Osteoblast (primary cell): ENCODE data around the gene AUTS2. TPM values are rescaled to one million over a fixed set of nuclear protein-coding genes. Genes with fewer than 3 reads are reported as not detected.

Source experiments
- DNase-seq: peaks from one replicate; pipeline ENCODE4 v3.0.0; 2011; ENCODE audit warnings: low spot score, mixed read lengths; ENCODE audit not compliant: insufficient read length; ENCODE audit errors: missing footprints
- H2AFZ ChIP-seq: 2 replicates; pipeline ENCODE4 v1.6.0; 2011; ENCODE audit warnings: mild to moderate bottlenecking, low read length
- H3K27ac ChIP-seq: 2 replicates; pipeline ENCODE4 v1.5.1; 2011; ENCODE audit warnings: mild to moderate bottlenecking, low read depth, low read length, moderate library complexity
- H3K27me3 ChIP-seq: 2 replicates; pipeline ENCODE4 v1.6.0; 2012; ENCODE audit warnings: mild to moderate bottlenecking, control low read depth, inconsistent platforms, low read length, moderate library complexity; ENCODE audit not compliant: insufficient read depth
- H3K36me3 ChIP-seq: 2 replicates; pipeline ENCODE4 v1.5.1; 2011; ENCODE audit warnings: mild to moderate bottlenecking, low read length, control low read depth, moderate library complexity; ENCODE audit not compliant: insufficient read depth
- H3K4me1 ChIP-seq: 2 replicates; pipeline ENCODE4 v1.5.1; 2011; ENCODE audit warnings: mild to moderate bottlenecking, low read length, control low read depth, moderate library complexity; ENCODE audit not compliant: insufficient read depth
- H3K4me2 ChIP-seq: 2 replicates; pipeline ENCODE4 v1.6.0; 2011; ENCODE audit warnings: mild to moderate bottlenecking, low read length; ENCODE audit not compliant: insufficient read depth
- H3K4me3 ChIP-seq: fragments of 200-600 bp; sonication (generic); 3 replicates; pipeline ENCODE4 v1.5.1; 2012; ENCODE audit warnings: mild to moderate bottlenecking, low read length, inconsistent platforms; ENCODE audit not compliant: insufficient read depth
- H3K79me2 ChIP-seq: 2 replicates; pipeline ENCODE4 v1.6.0; 2012; ENCODE audit warnings: mild to moderate bottlenecking, low read length, control low read depth, inconsistent platforms; ENCODE audit not compliant: insufficient read depth
- H3K9me3 ChIP-seq: 2 replicates; pipeline ENCODE4 v1.5.1; 2011; ENCODE audit warnings: low read depth, low read length, control low read depth
- H4K20me1 ChIP-seq: 2 replicates; pipeline ENCODE4 v1.6.0; 2012; ENCODE audit warnings: mild to moderate bottlenecking, low read length, control low read depth; ENCODE audit not compliant: insufficient read depth
- total RNA-seq: library from RNA; depleted of rRNA; stranded (reverse); fragments of >200 nt; gene quantifications from 2 replicates; pipeline ENCODE4 v1.2.3, GENCODE V29; 2012
- TF ChIP-seq, protein P1 (sequence below): IDR thresholded peaks from 2 replicates; pipeline ENCODE4 v1.5.1; 2011; ENCODE audit warnings: mild to moderate bottlenecking, low read depth, low read length, moderate library complexity; ENCODE audit errors: extremely low read depth

Gene AUTS2
- total RNA-seq, 1 donor, result 15.2 TPM

DNA sequence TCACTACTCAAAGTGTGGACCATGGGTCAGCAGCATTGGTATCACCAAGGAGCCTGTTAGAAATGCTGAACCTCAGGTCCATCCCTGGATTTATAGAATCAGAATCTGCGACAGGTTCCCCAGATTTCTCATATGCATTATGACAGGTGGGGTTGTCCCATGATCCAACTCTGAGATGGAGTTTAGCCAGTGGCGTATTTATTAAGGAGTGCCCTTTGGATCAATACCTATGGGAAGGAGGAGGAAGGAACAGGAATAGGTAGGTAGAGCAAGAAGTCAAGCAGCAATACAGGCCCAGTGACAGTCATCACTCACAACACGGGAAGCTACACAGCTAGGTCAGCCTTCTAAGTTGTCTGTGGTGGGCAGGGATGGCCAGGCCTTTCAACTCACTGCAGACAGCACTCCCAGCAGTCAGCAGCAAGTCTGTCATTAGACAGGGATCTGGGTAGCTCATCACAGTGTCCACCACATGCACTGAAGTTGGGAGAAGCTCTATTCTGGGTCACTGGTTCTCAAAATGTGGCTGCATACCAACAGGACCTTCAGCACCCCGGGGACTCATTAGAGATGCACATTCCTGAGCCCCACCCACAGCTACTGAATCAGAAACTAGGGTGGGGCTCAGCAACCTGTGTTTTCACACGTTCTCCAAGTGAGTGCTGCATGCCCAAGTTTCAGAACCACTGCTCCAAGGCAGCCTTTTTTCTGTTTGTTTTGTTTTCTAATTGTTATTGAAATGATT lies 1001.3 kb downstream of the AUTS2 start:
- TF ChIP-seq, protein P1, sequence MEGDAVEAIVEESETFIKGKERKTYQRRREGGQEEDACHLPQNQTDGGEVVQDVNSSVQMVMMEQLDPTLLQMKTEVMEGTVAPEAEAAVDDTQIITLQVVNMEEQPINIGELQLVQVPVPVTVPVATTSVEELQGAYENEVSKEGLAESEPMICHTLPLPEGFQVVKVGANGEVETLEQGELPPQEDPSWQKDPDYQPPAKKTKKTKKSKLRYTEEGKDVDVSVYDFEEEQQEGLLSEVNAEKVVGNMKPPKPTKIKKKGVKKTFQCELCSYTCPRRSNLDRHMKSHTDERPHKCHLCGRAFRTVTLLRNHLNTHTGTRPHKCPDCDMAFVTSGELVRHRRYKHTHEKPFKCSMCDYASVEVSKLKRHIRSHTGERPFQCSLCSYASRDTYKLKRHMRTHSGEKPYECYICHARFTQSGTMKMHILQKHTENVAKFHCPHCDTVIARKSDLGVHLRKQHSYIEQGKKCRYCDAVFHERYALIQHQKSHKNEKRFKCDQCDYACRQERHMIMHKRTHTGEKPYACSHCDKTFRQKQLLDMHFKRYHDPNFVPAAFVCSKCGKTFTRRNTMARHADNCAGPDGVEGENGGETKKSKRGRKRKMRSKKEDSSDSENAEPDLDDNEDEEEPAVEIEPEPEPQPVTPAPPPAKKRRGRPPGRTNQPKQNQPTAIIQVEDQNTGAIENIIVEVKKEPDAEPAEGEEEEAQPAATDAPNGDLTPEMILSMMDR, result no peak
- H2AFZ ChIP-seq, result no peak overlapping the region
- no peak overlapping the region for H3K4me2 ChIP-seq

GRCh38 chr7:70600993-70601392 lies 1002.7 kb downstream of the AUTS2 start:
- Histone ChIP-seq H3K79me2 (no peaks in the 10 kb centered on the region), H4K20me1 (no peaks in the 10 kb centered on the region), H2AFZ (no peak overlapping the region), H3K27me3 (peaks cover 10% of the 10 kb centered on the region), H3K4me2 (no peak overlapping the region), H3K9me3 (no peaks in the 10 kb centered on the region), H3K4me3 (no peak overlapping the region), H3K4me1 (no peaks in the 10 kb centered on the region), H3K36me3 (no peaks in the 10 kb centered on the region), H3K27ac (no peak overlapping the region)
- TF ChIP-seq, protein P1, result no peak
- no peak for DNase-seq

More for the DNA sequence above, 1001.3 kb downstream of the AUTS2 start:
- Histone ChIP-seq H3K27me3 (peaks cover 10% of the 10 kb centered on the region), H4K20me1 (no peaks in the 10 kb centered on the region), H3K79me2 (no peaks in the 10 kb centered on the region), H3K27ac (no peak overlapping the region), H3K4me1 (no peaks in the 10 kb centered on the region), H3K9me3 (no peaks in the 10 kb centered on the region), H3K4me3 (no peak overlapping the region), H3K36me3 (no peaks in the 10 kb centered on the region)
- DNase-seq, result no peak

DNA sequence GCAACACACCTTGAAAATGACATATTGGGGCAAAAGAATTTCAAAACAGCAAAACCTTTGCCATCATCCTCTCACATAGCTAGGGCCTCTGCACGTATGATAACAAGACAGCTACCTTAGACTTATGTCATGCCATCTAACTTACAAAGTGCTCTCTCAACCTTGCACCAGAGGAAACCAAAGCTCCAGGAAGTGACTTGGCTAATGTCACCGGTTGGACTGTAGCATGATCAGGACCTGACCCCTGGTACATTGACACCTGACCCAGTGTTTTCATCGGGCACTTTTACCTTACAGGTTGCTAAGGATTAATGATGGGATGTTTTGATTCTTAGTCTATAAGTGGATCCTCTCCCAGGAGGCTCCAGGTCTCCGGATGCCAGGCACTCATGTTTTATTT lies 1003.8 kb downstream of the AUTS2 start:
- H3K4me1 ChIP-seq, result no peaks in the 10 kb centered on the region
- TF ChIP-seq, protein P1, result no peak
- DNase-seq, result no peak

GRCh38 chr7:70607281-70607680 lies 1009.0 kb downstream of the AUTS2 start:
- no peak for DNase-seq
- TF ChIP-seq, protein P1, result no peak
- Histone ChIP-seq H3K36me3 (no peaks in the 10 kb centered on the region), H3K9me3 (no peaks in the 10 kb centered on the region), H3K27ac (no peak overlapping the region), H3K27me3 (no peaks in the 10 kb centered on the region), H3K4me2 (no peak overlapping the region), H3K79me2 (no peaks in the 10 kb centered on the region), H4K20me1 (no peaks in the 10 kb centered on the region), H2AFZ (no peak overlapping the region), H3K4me1 (no peaks in the 10 kb centered on the region), H3K4me3 (no peak overlapping the region)

More for the DNA sequence above, 1003.8 kb downstream of the AUTS2 start:
- Histone ChIP-seq H3K79me2 (no peaks in the 10 kb centered on the region), H3K36me3 (no peaks in the 10 kb centered on the region), H3K9me3 (no peaks in the 10 kb centered on the region), H4K20me1 (no peaks in the 10 kb centered on the region), H2AFZ (no peak overlapping the region), H3K4me3 (no peak overlapping the region), H3K27ac (no peak overlapping the region), H3K4me2 (no peak overlapping the region), H3K27me3 (peaks cover 2% of the 10 kb centered on the region)
